ENCODE measurements around the gene GTPBP3. TPM values are rescaled to one million over a fixed set of nuclear protein-coding genes. Genes with fewer than 3 reads are reported as not detected.

Gene GTPBP3
- total and polyA plus RNA-seq, 2 of the 13 experiments (the other 11 are each of a cell fraction or from before 2014, with no cell fraction given): 17.5 to 30.0 TPM

GRCh38 chr19:17337675-17338432 lies 501 bp downstream of the GTPBP3 start (continued):
- TF ChIP-seq, protein P1, sequence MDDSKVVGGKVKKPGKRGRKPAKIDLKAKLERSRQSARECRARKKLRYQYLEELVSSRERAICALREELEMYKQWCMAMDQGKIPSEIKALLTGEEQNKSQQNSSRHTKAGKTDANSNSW (CRISPR knock-in tag; IDR thresholded peaks at IDR 0.05; ENCODE audit: borderline replicate concordance): no peak
- TF ChIP-seq ZNF777 (CRISPR knock-in tag; IDR thresholded peaks at IDR 0.05) (no peak; the same call in none of the 2 replicates), TP53 (CRISPR knock-in tag; conservative IDR thresholded peaks at IDR 0.05) (peak; percentile 56; the same call in 1 of the 2 replicates), POGZ (CRISPR knock-in tag; IDR thresholded peaks at IDR 0.05) (no peak), NCOA2 (CRISPR knock-in tag; IDR thresholded peaks at IDR 0.05) (no peak), NR3C1 (CRISPR knock-in tag; IDR thresholded peaks at IDR 0.05) (no peak), MIER2 (CRISPR knock-in tag; IDR thresholded peaks at IDR 0.05) (no peak), ZFAT (CRISPR knock-in tag; conservative IDR thresholded peaks at IDR 0.05) (no peak), SNRNP70 (IDR thresholded peaks at IDR 0.05; ENCODE audit: low read depth, low read length) (no peak), DRAP1 (CRISPR knock-in tag; IDR thresholded peaks at IDR 0.05) (no peak), MXD3 (CRISPR knock-in tag; IDR thresholded peaks at IDR 0.05) (no peak), REL (CRISPR knock-in tag; conservative IDR thresholded peaks at IDR 0.05) (0 out of 2 replicates have a peak, but pooled peaks have one; percentile 54), ZNF317 (CRISPR knock-in tag; IDR thresholded peaks at IDR 0.05) (no peak), NAIF1 (CRISPR knock-in tag; IDR thresholded peaks at IDR 0.05; ENCODE audit: borderline replicate concordance) (no peak; the same call in 1 of the 2 replicates)
- TF ChIP-seq, protein P2, sequence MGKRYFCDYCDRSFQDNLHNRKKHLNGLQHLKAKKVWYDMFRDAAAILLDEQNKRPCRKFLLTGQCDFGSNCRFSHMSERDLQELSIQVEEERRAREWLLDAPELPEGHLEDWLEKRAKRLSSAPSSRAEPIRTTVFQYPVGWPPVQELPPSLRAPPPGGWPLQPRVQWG (CRISPR knock-in tag; IDR thresholded peaks at IDR 0.05; ENCODE audit: borderline replicate concordance, low read depth): no peak
- TF ChIP-seq, protein P3, sequence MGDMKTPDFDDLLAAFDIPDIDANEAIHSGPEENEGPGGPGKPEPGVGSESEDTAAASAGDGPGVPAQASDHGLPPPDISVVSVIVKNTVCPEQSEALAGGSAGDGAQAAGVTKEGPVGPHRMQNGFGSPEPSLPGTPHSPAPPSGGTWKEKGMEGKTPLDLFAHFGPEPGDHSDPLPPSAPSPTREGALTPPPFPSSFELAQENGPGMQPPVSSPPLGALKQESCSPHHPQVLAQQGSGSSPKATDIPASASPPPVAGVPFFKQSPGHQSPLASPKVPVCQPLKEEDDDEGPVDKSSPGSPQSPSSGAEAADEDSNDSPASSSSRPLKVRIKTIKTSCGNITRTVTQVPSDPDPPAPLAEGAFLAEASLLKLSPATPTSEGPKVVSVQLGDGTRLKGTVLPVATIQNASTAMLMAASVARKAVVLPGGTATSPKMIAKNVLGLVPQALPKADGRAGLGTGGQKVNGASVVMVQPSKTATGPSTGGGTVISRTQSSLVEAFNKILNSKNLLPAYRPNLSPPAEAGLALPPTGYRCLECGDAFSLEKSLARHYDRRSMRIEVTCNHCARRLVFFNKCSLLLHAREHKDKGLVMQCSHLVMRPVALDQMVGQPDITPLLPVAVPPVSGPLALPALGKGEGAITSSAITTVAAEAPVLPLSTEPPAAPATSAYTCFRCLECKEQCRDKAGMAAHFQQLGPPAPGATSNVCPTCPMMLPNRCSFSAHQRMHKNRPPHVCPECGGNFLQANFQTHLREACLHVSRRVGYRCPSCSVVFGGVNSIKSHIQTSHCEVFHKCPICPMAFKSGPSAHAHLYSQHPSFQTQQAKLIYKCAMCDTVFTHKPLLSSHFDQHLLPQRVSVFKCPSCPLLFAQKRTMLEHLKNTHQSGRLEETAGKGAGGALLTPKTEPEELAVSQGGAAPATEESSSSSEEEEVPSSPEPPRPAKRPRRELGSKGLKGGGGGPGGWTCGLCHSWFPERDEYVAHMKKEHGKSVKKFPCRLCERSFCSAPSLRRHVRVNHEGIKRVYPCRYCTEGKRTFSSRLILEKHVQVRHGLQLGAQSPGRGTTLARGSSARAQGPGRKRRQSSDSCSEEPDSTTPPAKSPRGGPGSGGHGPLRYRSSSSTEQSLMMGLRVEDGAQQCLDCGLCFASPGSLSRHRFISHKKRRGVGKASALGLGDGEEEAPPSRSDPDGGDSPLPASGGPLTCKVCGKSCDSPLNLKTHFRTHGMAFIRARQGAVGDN (CRISPR knock-in tag; IDR thresholded peaks at IDR 0.05): peak; percentile 38; the same call in 1 of the 2 replicates
- TF ChIP-seq, protein P4, sequence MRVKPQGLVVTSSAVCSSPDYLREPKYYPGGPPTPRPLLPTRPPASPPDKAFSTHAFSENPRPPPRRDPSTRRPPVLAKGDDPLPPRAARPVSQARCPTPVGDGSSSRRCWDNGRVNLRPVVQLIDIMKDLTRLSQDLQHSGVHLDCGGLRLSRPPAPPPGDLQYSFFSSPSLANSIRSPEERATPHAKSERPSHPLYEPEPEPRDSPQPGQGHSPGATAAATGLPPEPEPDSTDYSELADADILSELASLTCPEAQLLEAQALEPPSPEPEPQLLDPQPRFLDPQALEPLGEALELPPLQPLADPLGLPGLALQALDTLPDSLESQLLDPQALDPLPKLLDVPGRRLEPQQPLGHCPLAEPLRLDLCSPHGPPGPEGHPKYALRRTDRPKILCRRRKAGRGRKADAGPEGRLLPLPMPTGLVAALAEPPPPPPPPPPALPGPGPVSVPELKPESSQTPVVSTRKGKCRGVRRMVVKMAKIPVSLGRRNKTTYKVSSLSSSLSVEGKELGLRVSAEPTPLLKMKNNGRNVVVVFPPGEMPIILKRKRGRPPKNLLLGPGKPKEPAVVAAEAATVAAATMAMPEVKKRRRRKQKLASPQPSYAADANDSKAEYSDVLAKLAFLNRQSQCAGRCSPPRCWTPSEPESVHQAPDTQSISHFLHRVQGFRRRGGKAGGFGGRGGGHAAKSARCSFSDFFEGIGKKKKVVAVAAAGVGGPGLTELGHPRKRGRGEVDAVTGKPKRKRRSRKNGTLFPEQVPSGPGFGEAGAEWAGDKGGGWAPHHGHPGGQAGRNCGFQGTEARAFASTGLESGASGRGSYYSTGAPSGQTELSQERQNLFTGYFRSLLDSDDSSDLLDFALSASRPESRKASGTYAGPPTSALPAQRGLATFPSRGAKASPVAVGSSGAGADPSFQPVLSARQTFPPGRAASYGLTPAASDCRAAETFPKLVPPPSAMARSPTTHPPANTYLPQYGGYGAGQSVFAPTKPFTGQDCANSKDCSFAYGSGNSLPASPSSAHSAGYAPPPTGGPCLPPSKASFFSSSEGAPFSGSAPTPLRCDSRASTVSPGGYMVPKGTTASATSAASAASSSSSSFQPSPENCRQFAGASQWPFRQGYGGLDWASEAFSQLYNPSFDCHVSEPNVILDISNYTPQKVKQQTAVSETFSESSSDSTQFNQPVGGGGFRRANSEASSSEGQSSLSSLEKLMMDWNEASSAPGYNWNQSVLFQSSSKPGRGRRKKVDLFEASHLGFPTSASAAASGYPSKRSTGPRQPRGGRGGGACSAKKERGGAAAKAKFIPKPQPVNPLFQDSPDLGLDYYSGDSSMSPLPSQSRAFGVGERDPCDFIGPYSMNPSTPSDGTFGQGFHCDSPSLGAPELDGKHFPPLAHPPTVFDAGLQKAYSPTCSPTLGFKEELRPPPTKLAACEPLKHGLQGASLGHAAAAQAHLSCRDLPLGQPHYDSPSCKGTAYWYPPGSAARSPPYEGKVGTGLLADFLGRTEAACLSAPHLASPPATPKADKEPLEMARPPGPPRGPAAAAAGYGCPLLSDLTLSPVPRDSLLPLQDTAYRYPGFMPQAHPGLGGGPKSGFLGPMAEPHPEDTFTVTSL (CRISPR knock-in tag; IDR thresholded peaks at IDR 0.05; ENCODE audit: borderline replicate concordance): no peak
- TF ChIP-seq, protein P5, sequence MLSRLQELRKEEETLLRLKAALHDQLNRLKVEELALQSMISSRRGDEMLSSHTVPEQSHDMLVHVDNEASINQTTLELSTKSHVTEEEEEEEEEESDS (CRISPR knock-in tag; IDR thresholded peaks at IDR 0.05; ENCODE audit: borderline replicate concordance): no peak
